ENCODE results near the gene CARD8.

DNA sequence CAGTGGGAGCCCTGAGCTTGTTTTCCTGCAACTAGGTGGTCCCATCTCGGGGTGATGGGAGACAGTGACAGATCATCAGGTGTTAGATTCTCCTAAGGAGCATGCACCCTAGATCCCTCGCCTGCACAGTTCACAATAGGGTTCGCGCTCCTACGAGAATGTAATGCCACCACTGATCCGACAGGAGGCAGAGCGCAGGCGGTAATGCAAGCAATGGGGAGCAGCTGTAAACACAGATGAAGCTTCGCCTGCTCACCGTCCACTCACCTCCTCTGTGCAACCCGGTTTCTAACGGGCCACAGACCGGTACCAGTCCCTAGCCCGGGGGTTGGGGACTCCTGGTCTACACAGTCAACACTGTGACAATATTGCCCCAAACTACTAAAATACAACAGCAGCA lies 38.8 kb downstream of the CARD8 start:
- TF ChIP-seq ZSCAN29 (IDR thresholded peaks at IDR 0.05) (no peak), FOXM1 (IDR thresholded peaks at IDR 0.05; ENCODE audit: low read depth, low read length) (no peak), FOXK2 (IDR thresholded peaks at IDR 0.05) (no peak)

All from GM12878 (cell line).